ENCODE data around the gene CIART.

The CIART gene

GRCh38 chr1:150271291-150271959, 10.9 kb upstream of the CIART start:
- TF ChIP-seq, protein P1, sequence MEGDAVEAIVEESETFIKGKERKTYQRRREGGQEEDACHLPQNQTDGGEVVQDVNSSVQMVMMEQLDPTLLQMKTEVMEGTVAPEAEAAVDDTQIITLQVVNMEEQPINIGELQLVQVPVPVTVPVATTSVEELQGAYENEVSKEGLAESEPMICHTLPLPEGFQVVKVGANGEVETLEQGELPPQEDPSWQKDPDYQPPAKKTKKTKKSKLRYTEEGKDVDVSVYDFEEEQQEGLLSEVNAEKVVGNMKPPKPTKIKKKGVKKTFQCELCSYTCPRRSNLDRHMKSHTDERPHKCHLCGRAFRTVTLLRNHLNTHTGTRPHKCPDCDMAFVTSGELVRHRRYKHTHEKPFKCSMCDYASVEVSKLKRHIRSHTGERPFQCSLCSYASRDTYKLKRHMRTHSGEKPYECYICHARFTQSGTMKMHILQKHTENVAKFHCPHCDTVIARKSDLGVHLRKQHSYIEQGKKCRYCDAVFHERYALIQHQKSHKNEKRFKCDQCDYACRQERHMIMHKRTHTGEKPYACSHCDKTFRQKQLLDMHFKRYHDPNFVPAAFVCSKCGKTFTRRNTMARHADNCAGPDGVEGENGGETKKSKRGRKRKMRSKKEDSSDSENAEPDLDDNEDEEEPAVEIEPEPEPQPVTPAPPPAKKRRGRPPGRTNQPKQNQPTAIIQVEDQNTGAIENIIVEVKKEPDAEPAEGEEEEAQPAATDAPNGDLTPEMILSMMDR (IDR thresholded peaks at IDR 0.05), result no peak
- H3K27ac ChIP-seq, result peak overlapping the region; percentile 62 to 75
- no peak for DNase-seq (ENCODE audit: low spot score)
- H3K4me3 ChIP-seq, result no peak overlapping the region

DNA sequence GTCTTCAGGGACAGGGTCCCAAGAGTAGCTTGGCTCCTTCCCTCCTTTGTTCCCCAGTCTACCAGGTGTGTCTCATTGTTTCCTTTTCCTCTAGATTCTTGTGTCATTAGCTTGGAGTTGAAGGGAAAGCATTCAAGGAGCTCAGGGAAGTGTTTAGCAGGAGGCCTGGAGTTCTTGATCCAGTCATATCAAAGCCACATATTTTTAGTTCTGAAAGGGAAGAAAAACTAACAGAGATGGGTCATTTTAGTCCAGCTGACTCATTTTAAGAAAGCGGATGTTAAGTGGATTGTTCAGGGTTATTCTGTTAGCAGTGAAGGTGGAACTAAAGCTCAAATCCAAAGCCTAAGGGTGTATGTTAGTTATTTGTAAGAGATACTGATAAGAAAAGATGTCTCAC, 9.0 kb upstream of the CIART start:
- peak overlapping the region; percentile 62 to 75 for H3K27ac ChIP-seq
- DNase-seq (ENCODE audit: low spot score), result no peak
- TF ChIP-seq, protein P1 (IDR thresholded peaks at IDR 0.05), result no peak
- peak overlapping the region; percentile 60 for H3K4me3 ChIP-seq

GRCh38 chr1:150280138-150280707, 2.1 kb upstream of the CIART start:
- no peak for DNase-seq (ENCODE audit: low spot score)
- peak overlapping the region; percentile 62 to 94 for H3K27ac ChIP-seq
- TF ChIP-seq, protein P1 (IDR thresholded peaks at IDR 0.05), result no peak
- H3K4me3 ChIP-seq, result no peak overlapping the region

DNA sequence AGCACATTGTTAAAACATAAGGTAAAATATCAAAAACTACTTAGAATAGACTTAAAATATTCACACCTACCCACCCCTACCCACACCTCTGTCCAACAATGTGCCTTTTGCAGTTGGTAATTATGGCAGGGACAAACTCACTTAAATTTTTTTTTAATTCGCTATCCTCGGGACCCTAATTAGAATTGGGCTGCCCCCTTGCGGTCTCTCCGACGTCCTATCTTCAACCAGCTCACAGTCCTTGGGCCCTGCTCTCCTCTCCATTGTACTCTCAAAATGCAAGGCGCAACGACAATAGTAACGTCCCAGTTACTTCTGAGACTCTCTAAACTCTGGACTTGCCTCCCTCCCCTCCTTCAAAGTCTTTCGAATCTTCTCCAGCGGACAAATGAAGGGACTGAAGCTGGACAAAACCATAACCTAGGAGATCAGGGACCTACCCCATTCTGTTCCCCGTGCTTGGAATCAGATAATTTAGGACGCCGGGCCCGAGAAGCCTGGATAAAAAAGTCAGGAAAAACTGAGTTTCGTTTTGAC, 1.1 kb upstream of the CIART start:
- Histone ChIP-seq H3K4me3 (peak overlapping the region; percentile 81), H3K27ac (peak overlapping the region; percentile 94 to 98)
- TF ChIP-seq, protein P1 (IDR thresholded peaks at IDR 0.05), result peak; percentile 51
- peak; percentile 80 for DNase-seq (ENCODE audit: low spot score)

DNA sequence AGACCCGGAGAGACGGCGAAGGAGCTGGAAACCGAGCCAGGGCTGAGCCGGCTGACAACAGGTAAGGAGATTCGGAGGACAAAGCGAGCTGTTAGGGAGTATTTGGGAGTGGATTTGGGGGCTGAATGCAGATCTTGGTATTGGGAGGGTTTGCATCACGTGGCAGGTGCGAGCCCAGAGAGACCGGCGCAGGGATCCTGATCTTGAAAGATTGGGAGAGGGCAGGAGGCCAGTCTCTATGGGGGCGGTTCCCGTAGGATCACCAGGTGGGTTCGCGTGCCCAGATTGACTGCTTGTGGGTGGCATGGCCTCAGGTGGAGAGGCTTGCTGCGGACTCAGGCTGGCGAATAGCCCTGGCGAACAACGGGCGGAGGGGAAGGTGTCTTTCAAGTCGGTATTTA, 204 bp downstream of the CIART start:
- TF ChIP-seq, protein P1 (IDR thresholded peaks at IDR 0.05), result no peak
- Histone ChIP-seq H3K27ac (peak overlapping the region; percentile 67 to 98), H3K4me3 (peak overlapping the region; percentile 81)
- DNase-seq (ENCODE audit: low spot score), result no peak

- DNase-seq (ENCODE audit: low spot score), result no peak
- Histone ChIP-seq H3K4me3 (peak overlapping the region; percentile 81), H3K27ac (peak overlapping the region; percentile 67 to 98)
- TF ChIP-seq, protein P1 (IDR thresholded peaks at IDR 0.05), result no peak
These were observed 906 bp downstream of the CIART start for GRCh38 chr1:150283260-150283659.

GRCh38 chr1:150288382-150288781, 6.0 kb downstream of the CIART start:
- no peak for DNase-seq (ENCODE audit: low spot score)
- TF ChIP-seq, protein P1 (IDR thresholded peaks at IDR 0.05), result no peak
- Histone ChIP-seq H3K27ac (no peak overlapping the region), H3K4me3 (no peak overlapping the region)

All from coronary artery (tissue), 2 donors.